K562 (cell line): Measurements from ENCODE around the gene SETDB2. TPM values are rescaled to one million over a fixed set of nuclear protein-coding genes. Genes with fewer than 3 reads are reported as not detected.

Experiments
- BCL6 ChIP-seq: fragments of 250-450 bp; sonication (Bioruptor Pico); IDR thresholded peaks from 2 replicates; pipeline ENCODE4 v1.4.0; 2020
- CBFA2T3 ChIP-seq: fragments of 450-650 bp; IDR thresholded peaks from 2 replicates; pipeline ENCODE4 v1.6.1; 2017
- CCNT2 ChIP-seq: IDR thresholded peaks from 2 replicates; pipeline ENCODE4 v1.6.1; 2011; ENCODE audit warnings: borderline replicate concordance, low read depth, mild to moderate bottlenecking, moderate library complexity, mixed read lengths, low read length; ENCODE audit not compliant: insufficient read length; ENCODE audit errors: extremely low read depth
- GTF2F1 ChIP-seq: IDR thresholded peaks from 2 replicates; pipeline ENCODE4 v1.6.1; 2011; ENCODE audit warnings: low read depth, low read length, improper control_type of control experiment
- ILK ChIP-seq: fragments of 450-650 bp; IDR thresholded peaks from 2 replicates; pipeline ENCODE4 v1.6.1; 2016; ENCODE audit warnings: missing genetic modification characterization, low read depth, mild to moderate bottlenecking, missing compliant biosample characterization, moderate library complexity, borderline replicate concordance
- KLF6 ChIP-seq: fragments of 250-450 bp; sonication (Bioruptor Pico); IDR thresholded peaks from 2 replicates; pipeline ENCODE4 v1.4.0; 2020; ENCODE audit warnings: mild to moderate bottlenecking, moderate library complexity, borderline replicate concordance
- L3MBTL2 ChIP-seq: fragments of 450-650 bp; IDR thresholded peaks from 2 replicates; pipeline ENCODE4 v1.6.1; 2016; ENCODE audit warnings: mild to moderate bottlenecking, moderate library complexity
- MBD2 ChIP-seq: sonication (generic); IDR thresholded peaks from 2 replicates; pipeline ENCODE4 v1.6.1; 2016; ENCODE audit warnings: low read depth, borderline replicate concordance
- POLR2AphosphoS5 ChIP-seq: IDR thresholded peaks from 2 replicates; pipeline ENCODE4 v1.6.1; 2011; ENCODE audit warnings: mild to moderate bottlenecking, low read depth, low read length, moderate library complexity; ENCODE audit not compliant: control insufficient read depth, insufficient read depth
- RAD21 ChIP-seq, 2 experiments: fragments of 250-450 bp in 1 of 2; fragments of 450-650 bp in 1 of 2; sonication (Bioruptor Pico) in 1 of 2; formaldehyde crosslinking in 1 of 2; IDR thresholded peaks in 1 of 2; conservative IDR thresholded peaks in 1 of 2; 2 replicates each; pipeline versions ENCODE4 v1.4.0 to v1.8.0; 2020 to 2022; ENCODE audit warnings: mild to moderate bottlenecking in 2 of 2, moderate library complexity in 1 of 2
- RBFOX2 ChIP-seq: fragments of 200-400 bp; formaldehyde crosslinking; IDR thresholded peaks from 2 replicates; pipeline ENCODE4 v1.6.1; 2017; ENCODE audit warnings: low read depth, mild to moderate bottlenecking, low read length, moderate library complexity
- SETDB1 ChIP-seq: IDR thresholded peaks from one replicate; pipeline ENCODE4 v1.6.1; 2012; ENCODE audit warnings: low read length, control low read depth, inconsistent platforms
- SP2 ChIP-seq: IDR thresholded peaks from 2 replicates; pipeline ENCODE4 v1.6.1; 2011; ENCODE audit warnings: mild to moderate bottlenecking, low read depth, low read length, moderate library complexity; ENCODE audit not compliant: poor library complexity, severe bottlenecking; ENCODE audit errors: extremely low read depth
- XRCC4 ChIP-seq: IDR thresholded peaks from one replicate; pipeline ENCODE4 v1.6.1; 2011; ENCODE audit not compliant: insufficient read depth, insufficient read length; ENCODE audit errors: extremely low read depth
- ZFP1 ChIP-seq: fragments of 450-650 bp; formaldehyde crosslinking; IDR thresholded peaks from 2 replicates; pipeline ENCODE4 v1.4.0; 2020; ENCODE audit warnings: mild to moderate bottlenecking, mixed read lengths
- ZNF280A ChIP-seq: fragments of 450-650 bp; IDR thresholded peaks from 2 replicates; pipeline ENCODE4 v1.6.1; 2018; ENCODE audit warnings: mild to moderate bottlenecking, low read depth; ENCODE audit not compliant: partially characterized antibody
- ZNF589 ChIP-seq: fragments of 200-800 bp; sonication (Bioruptor generic); IDR thresholded peaks from 2 replicates; pipeline ENCODE4 v1.6.1; 2016; ENCODE audit warnings: low read depth, missing genetic modification characterization, missing compliant biosample characterization
- polyA plus RNA-seq, 8 experiments: library from polyadenylated mRNA; depleted of rRNA in 4 of 8; stranded (reverse) in 5 of 8; unstranded in 3 of 8; fragments of >200 nt; fragmentation: Nextera tagmentation in 2 of 8; fragmentation: Illumina TruSeq in 1 of 8; extraction: Ambion mirVana in 2 of 8; extraction: Trizol in 1 of 8; gene quantifications; 2 replicates each; pipeline versions ENCODE4 v1.2.1 to v1.2.3, GENCODE V29; 2011 to 2014; ENCODE audit warnings: inconsistent platforms in 1 of 8, missing spikeins in 1 of 8
- total RNA-seq, 7 experiments: library from RNA; depleted of rRNA in 6 of 7; stranded (reverse); fragments of >200 nt in 6 of 7; fragmentation: Illumina TruSeq in 2 of 7; extraction: Trizol in 2 of 7; gene quantifications; 2 replicates each; pipeline versions ENCODE4 v1.2.1 to v1.2.3, GENCODE V29; 2011 to 2021; ENCODE audit warnings: low replicate concordance in 1 of 7
- TF ChIP-seq, protein P1 (sequence below): fragments of 250-450 bp; sonication (Bioruptor Pico); IDR thresholded peaks from 2 replicates; pipeline ENCODE4 v1.5.0; 2020; ENCODE audit warnings: mild to moderate bottlenecking, borderline replicate concordance
- TF ChIP-seq, protein P2 (sequence below): fragments of 250-450 bp; sonication (Bioruptor Pico); IDR thresholded peaks from 2 replicates; pipeline ENCODE4 v1.6.1; 2021; ENCODE audit warnings: mild to moderate bottlenecking

SETDB2 gene
- total and polyA plus RNA-seq, 9 of the 15 experiments (the other 6 are each of a cell fraction or from before 2014, with no cell fraction given): 1.0 to 9.0 (median 6.1) TPM

DNA sequence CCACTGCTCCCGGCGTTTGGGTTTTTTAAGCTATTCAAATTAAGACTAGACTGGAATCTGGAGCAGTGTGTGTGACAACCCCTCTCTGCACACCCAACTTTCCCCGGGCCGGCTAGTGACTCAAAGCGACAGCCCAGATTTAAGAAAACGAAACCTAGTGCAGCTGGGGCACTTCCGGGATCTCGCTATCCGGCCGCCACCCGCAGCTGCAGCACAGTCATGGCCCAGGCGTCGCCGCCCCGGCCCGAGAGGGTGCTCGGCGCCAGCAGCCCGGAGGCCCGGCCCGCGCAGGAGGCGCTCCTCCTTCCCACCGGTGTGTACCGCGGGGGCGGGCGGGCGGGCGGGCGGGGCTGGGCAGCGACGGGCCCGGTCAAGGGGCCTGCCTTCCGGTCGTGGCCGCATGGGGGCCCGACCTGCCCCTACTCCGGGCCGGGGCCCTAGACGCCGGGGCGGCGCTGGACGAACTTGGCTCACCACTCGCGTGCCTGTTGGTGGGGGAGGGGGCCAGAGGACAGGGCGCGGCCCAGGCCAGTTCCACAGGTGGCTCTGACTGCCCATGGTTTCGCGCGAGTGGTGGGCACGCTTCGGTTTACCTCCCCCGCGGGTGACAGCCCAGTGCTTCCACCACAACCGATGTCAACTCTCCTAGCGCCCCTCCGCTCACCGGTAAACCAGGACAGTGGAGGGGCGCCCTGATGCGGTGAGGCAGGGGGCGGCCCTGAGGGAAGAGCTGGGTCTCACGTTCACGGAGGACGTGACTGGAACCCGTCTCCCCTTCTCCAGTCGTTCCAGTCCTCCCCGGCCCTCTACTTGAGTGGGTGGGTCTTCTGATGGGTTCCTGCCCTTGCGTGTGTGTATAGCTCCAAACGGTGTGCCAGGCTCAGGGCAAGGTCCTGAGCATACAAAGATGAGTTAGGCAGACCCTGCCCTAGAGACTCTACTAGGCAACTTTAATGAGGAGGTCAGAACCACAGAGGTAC is 52.0 kb downstream of the SETDB2 start, which contains the start of gene PHF11 (continued):
- TF ChIP-seq, protein P1, sequence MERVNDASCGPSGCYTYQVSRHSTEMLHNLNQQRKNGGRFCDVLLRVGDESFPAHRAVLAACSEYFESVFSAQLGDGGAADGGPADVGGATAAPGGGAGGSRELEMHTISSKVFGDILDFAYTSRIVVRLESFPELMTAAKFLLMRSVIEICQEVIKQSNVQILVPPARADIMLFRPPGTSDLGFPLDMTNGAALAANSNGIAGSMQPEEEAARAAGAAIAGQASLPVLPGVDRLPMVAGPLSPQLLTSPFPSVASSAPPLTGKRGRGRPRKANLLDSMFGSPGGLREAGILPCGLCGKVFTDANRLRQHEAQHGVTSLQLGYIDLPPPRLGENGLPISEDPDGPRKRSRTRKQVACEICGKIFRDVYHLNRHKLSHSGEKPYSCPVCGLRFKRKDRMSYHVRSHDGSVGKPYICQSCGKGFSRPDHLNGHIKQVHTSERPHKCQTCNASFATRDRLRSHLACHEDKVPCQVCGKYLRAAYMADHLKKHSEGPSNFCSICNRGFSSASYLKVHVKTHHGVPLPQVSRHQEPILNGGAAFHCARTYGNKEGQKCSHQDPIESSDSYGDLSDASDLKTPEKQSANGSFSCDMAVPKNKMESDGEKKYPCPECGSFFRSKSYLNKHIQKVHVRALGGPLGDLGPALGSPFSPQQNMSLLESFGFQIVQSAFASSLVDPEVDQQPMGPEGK (CRISPR knock-in tag): no peak
- TF ChIP-seq KLF6 (CRISPR knock-in tag): no peak
- no peak for TF ChIP-seq XRCC4
- TF ChIP-seq SETDB1: no peak
- no peak for TF ChIP-seq BCL6
- 0 out of 2 replicates have a peak, but pooled peaks have one; percentile 18 for TF ChIP-seq L3MBTL2
- no peak for TF ChIP-seq ZFP1
- TF ChIP-seq RBFOX2: peak; percentile 76
- TF ChIP-seq CBFA2T3: no peak
- no peak for TF ChIP-seq ILK (tag)
- TF ChIP-seq MBD2: no peak
- peak; percentile 0 for TF ChIP-seq CCNT2
- TF ChIP-seq, protein P2, sequence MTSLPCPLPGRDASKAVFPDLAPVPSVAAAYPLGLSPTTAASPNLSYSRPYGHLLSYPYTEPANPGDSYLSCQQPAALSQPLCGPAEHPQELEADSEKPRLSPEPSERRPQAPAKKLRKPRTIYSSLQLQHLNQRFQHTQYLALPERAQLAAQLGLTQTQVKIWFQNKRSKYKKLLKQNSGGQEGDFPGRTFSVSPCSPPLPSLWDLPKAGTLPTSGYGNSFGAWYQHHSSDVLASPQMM: no peak
- no peak for TF ChIP-seq ZNF280A
- 0 out of 2 replicates have a peak, but pooled peaks have one; percentile 32 for TF ChIP-seq POLR2AphosphoS5
- TF ChIP-seq ZNF589 (CRISPR knock-in tag): no peak
- TF ChIP-seq GTF2F1: no peak
- no peak for TF ChIP-seq RAD21 (CRISPR knock-in tag; conservative IDR thresholded peaks at IDR 0.05 in 1 of 2, IDR thresholded peaks at IDR 0.05 in 1 of 2)
- TF ChIP-seq SP2: no peak
